Sigmoid colon (tissue), 4 donors: ENCODE measurements around the gene SOHLH2.

Experiments
- CTCF ChIP-seq, 4 experiments: fragments of 450-650 bp in 3 of 4; fragments of 200-600 bp in 1 of 4; IDR thresholded peaks; one replicate each; pipeline ENCODE4 v1.5.1; 2016 to 2019; ENCODE audit warnings: antibody characterized with exemption in 4 of 4, mild to moderate bottlenecking in 3 of 4, moderate library complexity in 2 of 4
- POLR2A ChIP-seq, 2 donors: fragments of 450-650 bp; IDR thresholded peaks; one replicate each; pipeline ENCODE4 v1.6.1; 2016; ENCODE audit warnings: antibody characterized with exemption in 2 of 2, mild to moderate bottlenecking in 2 of 2, moderate library complexity in 2 of 2
- POLR2AphosphoS5 ChIP-seq, 4 donors: sonication (generic); formaldehyde crosslinking; IDR thresholded peaks; one replicate each; pipeline ENCODE4 v1.6.1; 2017; ENCODE audit warnings: antibody characterized with exemption in 4 of 4

- no peak for TF ChIP-seq CTCF (IDR thresholded peaks at IDR 0.05)
- TF ChIP-seq POLR2AphosphoS5 (IDR thresholded peaks at IDR 0.05) = no peak
- TF ChIP-seq POLR2A (IDR thresholded peaks at IDR 0.05) = no peak
Observed at GRCh38 chr13:36129539-36129938, 84.8 kb downstream of the SOHLH2 start.
